HepG2 (cell line): ENCODE results near the gene ADGRG1. TPM values are rescaled to one million over a fixed set of nuclear protein-coding genes. Genes with fewer than 3 reads are reported as not detected.

Experiments used
- ATAC-seq: fragments of 200-7000 bp; cut with Tn5 transposase; 3 replicates; pipeline ENCODE4 v1.9.1; 2020; ENCODE audit warnings: mild to moderate bottlenecking, moderate library complexity
- BruUV-seq: library from RNA; stranded (reverse); fragments of 400-500 nt; replicated peaks from 2 replicates; lab custom pipeline; 2021; lab: Mats Ljungman, UMichigan
- CTCF ChIA-PET: fragments of 300-600 bp; formaldehyde crosslinking; extraction: SDS; loops from one replicate; lab custom pipeline; 2021; ENCODE audit warnings: low total read pairs, inconsistent platforms, low intra/inter-chr PET ratio; lab: Yijun Ruan, JAX
- POLR2A ChIA-PET: fragments of 350-600 bp; sonication (Branson Sonifier 250); formaldehyde crosslinking; loops from one replicate; lab custom pipeline; 2020; ENCODE audit warnings: antibody characterized with exemption, inconsistent platforms; lab: Yijun Ruan, JAX
- DNase-seq: peaks from one replicate; pipeline ENCODE4 v3.0.0-alpha.2; 2015; ENCODE audit warnings: low spot score
- FAIRE-seq: peaks from 3 replicates; lab custom pipeline; 2011; peaks lifted over from hg19 to GRCh38; lab: Jason Lieb, UNC
- H2AFZ ChIP-seq: one replicate; pipeline ENCODE4 v1.6.1; 2011; ENCODE audit warnings: low read length, inconsistent platforms
- H3K27ac ChIP-seq: fragments of 300-600 bp; 3 replicates; pipeline ENCODE4 v1.8.0; 2011; ENCODE audit warnings: mixed run types, mild to moderate bottlenecking, mixed read lengths, low read length, inconsistent platforms; ENCODE audit not compliant: insufficient read depth; ENCODE audit errors: extremely low read length
- H3K27me3 ChIP-seq, 2 experiments: fragments of 200-600 bp in 1 of 2; 2 replicates in 1 of 2; 3 replicates in 1 of 2; pipeline versions ENCODE4 v1.6.0 to v1.8.0; 2011; ENCODE audit warnings: low read length in 2 of 2, mild to moderate bottlenecking in 2 of 2, moderate library complexity in 2 of 2, inconsistent platforms in 1 of 2; ENCODE audit not compliant: insufficient read depth in 2 of 2, control insufficient read depth in 1 of 2
- H3K36me3 ChIP-seq, 2 experiments: fragments of 200-600 bp in 1 of 2; replicated peaks in 1 of 2; 2 replicates in 1 of 2; 3 replicates in 1 of 2; pipeline versions ENCODE4 v1.5.1 to v1.8.0; 2011; ENCODE audit warnings: low read length in 2 of 2, inconsistent platforms in 1 of 2; ENCODE audit not compliant: insufficient read depth in 2 of 2, control insufficient read depth in 1 of 2
- H3K4me1 ChIP-seq: 2 replicates; pipeline ENCODE4 v1.5.1; 2012; ENCODE audit warnings: low read length, inconsistent platforms; ENCODE audit not compliant: insufficient read depth
- H3K4me2 ChIP-seq: 2 replicates; pipeline ENCODE4 v1.6.0; 2011; ENCODE audit warnings: low read depth, low read length, inconsistent platforms
- H3K4me3 ChIP-seq, 3 experiments: fragments of 200-600 bp in 1 of 3; sonication (generic), shearing (Covaris generic) in 1 of 3; replicated peaks in 1 of 3; 2 replicates each; pipeline ENCODE4 v1.5.1; 2011 to 2016; ENCODE audit warnings: low read length in 3 of 3, inconsistent platforms in 2 of 3, low read depth in 2 of 3, mild to moderate bottlenecking in 2 of 3, control low read depth in 1 of 3, mixed read lengths in 1 of 3; ENCODE audit not compliant: insufficient read depth in 1 of 3
- H3K79me2 ChIP-seq: one replicate; pipeline ENCODE4 v1.6.1; 2011; ENCODE audit warnings: low read length, inconsistent platforms; ENCODE audit not compliant: insufficient read depth
- H3K9ac ChIP-seq: 2 replicates; pipeline ENCODE4 v1.6.0; 2011; ENCODE audit warnings: mild to moderate bottlenecking, low read depth, low read length, inconsistent platforms; ENCODE audit not compliant: insufficient read depth
- H3K9me3 ChIP-seq: 2 replicates; pipeline ENCODE4 v1.5.1; 2012; ENCODE audit warnings: mild to moderate bottlenecking, low read length
- H4K20me1 ChIP-seq: 2 replicates; pipeline ENCODE4 v1.6.0; 2011; ENCODE audit warnings: inconsistent platforms, mild to moderate bottlenecking, low read length, moderate library complexity; ENCODE audit not compliant: insufficient read depth
- HOXD1 ChIP-seq: sonication (generic); formaldehyde crosslinking; IDR thresholded peaks from 2 replicates; pipeline ENCODE4 v1.5.0; 2020; ENCODE audit warnings: missing genetic modification reagents
- U2AF2 ChIP-seq: fragments of 200-400 bp; formaldehyde crosslinking; IDR thresholded peaks from 2 replicates; pipeline ENCODE4 v1.6.1; 2017; ENCODE audit warnings: low read depth, mild to moderate bottlenecking, low read length
- ZC3H4 ChIP-seq: sonication (generic); formaldehyde crosslinking; IDR thresholded peaks from 2 replicates; pipeline ENCODE4 v1.4.0; 2020; ENCODE audit warnings: missing genetic modification reagents, borderline replicate concordance
- ZKSCAN1 ChIP-seq: fragments of 150-350 bp; IDR thresholded peaks from 2 replicates; pipeline ENCODE4 v1.6.1; 2014; ENCODE audit warnings: low read length
- ZMYM3 ChIP-seq: sonication (generic); formaldehyde crosslinking; IDR thresholded peaks from 2 replicates; pipeline ENCODE4 v1.5.1; 2020; ENCODE audit warnings: mild to moderate bottlenecking, missing genetic modification reagents
- WGBS: methylation state at CpG from one replicate; pipeline ENCODE4 v1.1.6; 2017; ENCODE audit warnings: low lambda C conversion rate; 5-methylcytosine and 5-hydroxymethylcytosine counted together
- in situ Hi-C: cut with HindIII; loops from 2 replicates; pipeline ENCODE4 v1.10.0; 2017; ENCODE audit warnings: low pct_unique_long_range_greater_than_20kb; ENCODE audit not compliant: extremely low pct_ligation_motif_present
- intact Hi-C: fragments of 100-400 bp; cut with micrococcal nuclease; formaldehyde crosslinking; loops from one replicate; pipeline ENCODE4 v1.10.0; 2022; ENCODE audit not compliant: unreplicated experiment
- polyA plus RNA-seq, 8 experiments: library from polyadenylated mRNA; depleted of rRNA in 3 of 8; stranded (reverse) in 7 of 8; unstranded in 1 of 8; fragments of >200 nt; fragmentation: Illumina TruSeq in 4 of 8; extraction: Trizol in 4 of 8; gene quantifications; 2 replicates each; pipeline versions ENCODE4 v1.2.1 to v1.2.3, GENCODE V29; 2011 to 2016; ENCODE audit warnings: low read depth in 4 of 8, missing spikeins in 1 of 8, mixed read lengths in 1 of 8; ENCODE audit not compliant: insufficient read depth in 1 of 8
- total RNA-seq, 5 experiments: library from RNA; depleted of rRNA; stranded (reverse); fragments of >200 nt; fragmentation: Illumina TruSeq; extraction: Trizol; gene quantifications; 2 replicates each; pipeline ENCODE4 v1.2.3, GENCODE V29; 2016; ENCODE audit warnings: low read depth in 1 of 5
- TF ChIP-seq, protein P1 (sequence below): fragments of 450-650 bp; IDR thresholded peaks from 2 replicates; pipeline ENCODE4 v1.6.1; 2016

Gene ADGRG1
- total and polyA plus RNA-seq, 2 of the 13 experiments (the other 11 are each of a cell fraction or from before 2014, with no cell fraction given) = 2.7 to 5.9 TPM

GRCh38 chr16:57658878-57659674 lies 30.6 kb downstream of the ADGRG1 start:
- Histone ChIP-seq H3K36me3 (no peaks in the 10 kb centered on the region), H3K4me1 (peaks cover 25% of the 10 kb centered on the region), H3K27ac (no peak overlapping the region), H3K4me3 (no peak overlapping the region), H2AFZ (no peak overlapping the region), H3K9ac (no peak overlapping the region), H3K4me2 (no peak overlapping the region), H3K9me3 (no peaks in the 10 kb centered on the region), H3K79me2 (no peaks in the 10 kb centered on the region), H3K27me3 (no peaks in the 10 kb centered on the region), H4K20me1 (no peaks in the 10 kb centered on the region)
- BruUV-seq = no TSS peak
- CTCF ChIA-PET = no interaction called here
- FAIRE-seq (no peak), DNase-seq (no peak), ATAC-seq (no peak)
- intact Hi-C loops (no loop called here), in situ Hi-C loops (no loop called here)
- WGBS = 92% methylated on average over 16 of the region's 19 CpGs
- POLR2A ChIA-PET = no interaction called here
- no peak for TF ChIP-seq HOXD1 (CRISPR knock-in tag)
- no peak for TF ChIP-seq ZC3H4 (CRISPR knock-in tag)
- TF ChIP-seq ZKSCAN1 = 0 out of 2 replicates have a peak, but pooled peaks have one; percentile 54
- 0 out of 2 replicates have a peak, but pooled peaks have one; percentile 20 for TF ChIP-seq ZMYM3 (CRISPR knock-in tag)
- TF ChIP-seq, protein P1, sequence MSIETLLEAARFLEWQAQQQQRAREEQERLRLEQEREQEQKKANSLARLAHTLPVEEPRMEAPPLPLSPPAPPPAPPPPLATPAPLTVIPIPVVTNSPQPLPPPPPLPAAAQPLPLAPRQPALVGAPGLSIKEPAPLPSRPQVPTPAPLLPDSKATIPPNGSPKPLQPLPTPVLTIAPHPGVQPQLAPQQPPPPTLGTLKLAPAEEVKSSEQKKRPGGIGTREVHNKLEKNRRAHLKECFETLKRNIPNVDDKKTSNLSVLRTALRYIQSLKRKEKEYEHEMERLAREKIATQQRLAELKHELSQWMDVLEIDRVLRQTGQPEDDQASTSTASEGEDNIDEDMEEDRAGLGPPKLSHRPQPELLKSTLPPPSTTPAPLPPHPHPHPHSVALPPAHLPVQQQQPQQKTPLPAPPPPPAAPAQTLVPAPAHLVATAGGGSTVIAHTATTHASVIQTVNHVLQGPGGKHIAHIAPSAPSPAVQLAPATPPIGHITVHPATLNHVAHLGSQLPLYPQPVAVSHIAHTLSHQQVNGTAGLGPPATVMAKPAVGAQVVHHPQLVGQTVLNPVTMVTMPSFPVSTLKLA = no peak
- TF ChIP-seq U2AF2 = no peak
